Ovary (tissue), 9 donors: ENCODE measurements around the gene RPL13. TPM values are rescaled to one million over a fixed set of nuclear protein-coding genes. Genes with fewer than 3 reads are reported as not detected.

Experiments used
- DNase-seq, 5 donors: peaks; one replicate each; pipeline ENCODE4 v3.0.0-alpha.2; 2019 to 2020
- H3K27ac ChIP-seq, 2 donors: fragments of 200-600 bp; one replicate each; pipeline versions ENCODE4 v1.5.1 to v1.8.0; 2019 to 2022
- H3K27me3 ChIP-seq: fragments of 200-600 bp; one replicate; pipeline ENCODE4 v1.8.0; 2022
- H3K36me3 ChIP-seq: fragments of 200-600 bp; sonication (generic); one replicate; pipeline ENCODE4 v1.5.1; 2019
- H3K4me1 ChIP-seq: one replicate; pipeline ENCODE4 v1.8.1; 2013; ENCODE audit warnings: mild to moderate bottlenecking, moderate library complexity; ENCODE audit not compliant: insufficient read depth
- H3K4me3 ChIP-seq: fragments of 200-600 bp; sonication (generic); one replicate; pipeline ENCODE4 v1.5.1; 2017
- H3K9me3 ChIP-seq, 2 donors: fragments of 200-600 bp in 1 of 2; sonication (generic) in 1 of 2; one replicate each; pipeline versions ENCODE4 v1.5.1 to v1.8.1; 2013 to 2019; ENCODE audit warnings: mild to moderate bottlenecking in 1 of 2, moderate library complexity in 1 of 2
- CTCF ChIP-seq, 3 donors: fragments of 450-650 bp in 2 of 3; fragments of 200-600 bp in 1 of 3; IDR thresholded peaks; one replicate each; pipeline versions ENCODE4 v1.5.1 to v1.8.0; 2016 to 2022; ENCODE audit warnings: antibody characterized with exemption in 3 of 3, mild to moderate bottlenecking in 1 of 3
- EP300 ChIP-seq: sonication (generic); formaldehyde crosslinking; IDR thresholded peaks from one replicate; pipeline ENCODE4 v1.6.1; 2017; ENCODE audit warnings: antibody characterized with exemption
- POLR2A ChIP-seq: fragments of 450-650 bp; IDR thresholded peaks from one replicate; pipeline ENCODE4 v1.6.1; 2017; ENCODE audit warnings: antibody characterized with exemption, mild to moderate bottlenecking, moderate library complexity
- WGBS, 3 donors: extraction: QIAGEN DNeasy Blood & Tissue Kit in 1 of 3; methylation state at CpG; one replicate each; pipeline versions ENCODE4 v1.1.5 to v1.1.7; 2013 to 2017; 5-methylcytosine and 5-hydroxymethylcytosine counted together
- intact Hi-C, 4 donors: fragments of 100-400 bp; cut with DNase I; formaldehyde crosslinking; loops; one replicate each; pipeline versions ENCODE4 v1.11.0 to v1.15.1; 2022 to 2023
- polyA plus RNA-seq, 2 donors: library from polyadenylated mRNA; stranded (reverse); fragments of 200-250 nt in 1 of 2; fragments of 350-450 nt in 1 of 2; fragmentation: Illumina TruSeq in 1 of 2; extraction: RNeasy Lipid Tissue Mini Kit (QIAGEN cat#74804) in 1 of 2; gene quantifications; one replicate each; pipeline ENCODE4 v1.2.3, GENCODE V29; 2013 to 2014
- total RNA-seq, 7 donors: library from RNA; depleted of rRNA in 2 of 7; stranded (reverse); fragments of >200 nt in 2 of 7; fragmentation: NEBNext Ultra II Directional in 3 of 7; extraction: Animal tissue kit (Norgen Biotek cat#: 25700) in 3 of 7; gene quantifications; one replicate each; pipeline versions ENCODE4 v1.1.0 to v1.2.4, GENCODE V29; 2016 to 2023
- donor health status: DM: no; HTN: no; CAD: no; lungs with moderate emphysema.
- donor health status: DM: no; HTN: no; CAD: no.
- donor health status: Bipolar disorder and iron deficiency.
- donor health status: DM: yes; HTN: yes; CAD: no.
- donor health status: DM: no; HTN: no; CAD: no.
- donor health status: DM: yes; HTN: yes; CAD: no.

The RPL13 gene
- total and polyA plus RNA-seq, 9 donors: 1,317 to 21,366 (median 5,883) TPM

- TF ChIP-seq EP300 (no peak), CTCF (IDR thresholded peaks at IDR 0.05) (no peak), POLR2A (no peak)
- Histone ChIP-seq H3K36me3 (no peaks in the 10 kb centered on the region), H3K4me3 (no peak overlapping the region), H3K27ac (no peak overlapping the region), H3K9me3 (no peaks in the 10 kb centered on the region), H3K27me3 (no peaks in the 10 kb centered on the region), H3K4me1 (no peaks in the 10 kb centered on the region)
- intact Hi-C loops: no loop called here
- no peak for DNase-seq
- 60 to 76% (median 71%) methylated on average over 33 of the region's 33 CpGs for WGBS, 3 donors
Observed at GRCh38 chr16:89581045-89581695, 20.7 kb downstream of the RPL13 start.

- no peak for TF ChIP-seq POLR2A
- TF ChIP-seq CTCF (IDR thresholded peaks at IDR 0.05): no peak
- TF ChIP-seq EP300: no peak
- Histone ChIP-seq H3K27ac (no peak overlapping the region), H3K4me1 (no peaks in the 10 kb centered on the region), H3K36me3 (no peaks in the 10 kb centered on the region), H3K9me3 (no peaks in the 10 kb centered on the region), H3K4me3 (no peak overlapping the region), H3K27me3 (no peaks in the 10 kb centered on the region)
- DNase-seq: no peak
- WGBS, 3 donors: 66 to 74% (median 70%) methylated on average over 15 of the region's 15 CpGs
- intact Hi-C loops: no loop called here
Observed at GRCh38 chr16:89581861-89582563, 21.5 kb downstream of the RPL13 start.

- Histone ChIP-seq H3K27ac (no peak overlapping the region), H3K4me3 (no peak overlapping the region), H3K27me3 (no peaks in the 10 kb centered on the region), H3K9me3 (no peaks in the 10 kb centered on the region), H3K4me1 (no peaks in the 10 kb centered on the region), H3K36me3 (no peaks in the 10 kb centered on the region)
- no peak for DNase-seq
- WGBS, 3 donors: 89 to 95% (median 93%) methylated on average over 19 of the region's 19 CpGs
- TF ChIP-seq CTCF (IDR thresholded peaks at IDR 0.05) (no peak), POLR2A (no peak), EP300 (no peak)
- intact Hi-C loops: no loop called here
Observed at GRCh38 chr16:89582614-89583196, 22.2 kb downstream of the RPL13 start.

GRCh38 chr16:89583197-89583894 is 22.9 kb downstream of the RPL13 start:
- Histone ChIP-seq H3K27me3 (no peaks in the 10 kb centered on the region), H3K9me3 (no peaks in the 10 kb centered on the region), H3K4me1 (no peaks in the 10 kb centered on the region), H3K4me3 (no peak overlapping the region), H3K36me3 (no peaks in the 10 kb centered on the region), H3K27ac (no peak overlapping the region)
- TF ChIP-seq POLR2A (no peak), EP300 (no peak), CTCF (IDR thresholded peaks at IDR 0.05) (no peak)
- intact Hi-C loops: no loop called here
- DNase-seq: no peak
- WGBS, 3 donors: 86 to 88% (median 88%) methylated on average over 34 to 36 of the region's 36 CpGs
